Heart left ventricle (tissue), 16 donors: Measurements from ENCODE around the gene WTAP. TPM values are rescaled to one million over a fixed set of nuclear protein-coding genes. Genes with fewer than 3 reads are reported as not detected.

Experiments
- ATAC-seq, 4 donors: fragments of 200-7000 bp; cut with Tn5 transposase; one replicate each; pipeline ENCODE4 v1.9.1; 2020 to 2022; ENCODE audit warnings: moderate library complexity in 4 of 4, mild to moderate bottlenecking in 3 of 4, moderate number of reproducible peaks in 1 of 4
- DNase-seq, 5 donors: peaks; one replicate each; pipeline ENCODE4 v3.0.0-alpha.2; 2020
- H3K27ac ChIP-seq, 12 donors: fragments of 200-600 bp; sonication (generic) in 4 of 12; one replicate each; pipeline versions ENCODE4 v1.5.0 to v1.8.0; 2016 to 2022; ENCODE audit warnings: mild to moderate bottlenecking in 2 of 12
- H3K27me3 ChIP-seq, 9 donors: fragments of 200-600 bp; sonication (generic) in 2 of 9; one replicate each; pipeline versions ENCODE4 v1.5.1 to v1.8.0; 2016 to 2022; ENCODE audit warnings: mild to moderate bottlenecking in 3 of 9
- H3K36me3 ChIP-seq, 9 donors: fragments of 200-600 bp; sonication (generic) in 2 of 9; one replicate each; pipeline versions ENCODE4 v1.5.0 to v1.8.0; 2018 to 2022; ENCODE audit warnings: mild to moderate bottlenecking in 2 of 9
- H3K4me1 ChIP-seq, 12 donors: fragments of 200-600 bp; sonication (generic) in 4 of 12; one replicate each; pipeline versions ENCODE4 v1.5.0 to v1.8.0; 2016 to 2022; ENCODE audit warnings: mild to moderate bottlenecking in 3 of 12
- H3K4me3 ChIP-seq, 12 donors: fragments of 200-600 bp; sonication (generic) in 4 of 12; one replicate each; pipeline versions ENCODE4 v1.5.0 to v1.8.0; 2017 to 2022; ENCODE audit warnings: mild to moderate bottlenecking in 9 of 12, moderate library complexity in 4 of 12
- H3K9me3 ChIP-seq, 12 donors: fragments of 200-600 bp; sonication (generic) in 4 of 12; one replicate each; pipeline versions ENCODE4 v1.5.0 to v1.8.0; 2016 to 2022; ENCODE audit warnings: mild to moderate bottlenecking in 1 of 12
- POLR2A ChIP-seq, 2 donors: fragments of 450-650 bp; IDR thresholded peaks; one replicate each; pipeline ENCODE4 v1.6.1; 2017; ENCODE audit warnings: antibody characterized with exemption in 2 of 2, mild to moderate bottlenecking in 2 of 2, moderate library complexity in 2 of 2
- WGBS, 4 donors: extraction: QIAGEN DNeasy Blood & Tissue Kit in 2 of 4; methylation state at CpG; one replicate each; pipeline versions ENCODE4 v1.1.5 to v1.1.7; 2013 to 2018; 5-methylcytosine and 5-hydroxymethylcytosine counted together
- intact Hi-C, 10 donors: fragments of 100-400 bp; cut with DNase I; formaldehyde crosslinking; loops; one replicate each; pipeline versions ENCODE4 v1.11.1 to v1.14.2; 2022
- polyA plus RNA-seq, 2 donors: library from polyadenylated mRNA; stranded (reverse); fragments of 200-250 nt; gene quantifications; one replicate each; pipeline ENCODE4 v1.2.3, GENCODE V29; 2013
- total RNA-seq, 9 donors: library from RNA; depleted of rRNA in 2 of 9; stranded (reverse); fragments of >200 nt in 2 of 9; fragmentation: NEBNext Ultra II Directional in 3 of 9; extraction: Animal tissue kit (Norgen Biotek cat#: 25700) in 3 of 9; gene quantifications; one replicate each; pipeline versions ENCODE4 v1.1.0 to v1.2.4, GENCODE V29; 2016 to 2023
- TF ChIP-seq, protein P1 (sequence below), 12 donors: fragments of 200-600 bp; sonication (generic) in 4 of 12; IDR thresholded peaks; one replicate each; pipeline versions ENCODE4 v1.5.0 to v1.8.0; 2018 to 2022; ENCODE audit warnings: antibody characterized with exemption in 12 of 12, mild to moderate bottlenecking in 5 of 12
- donor health status: ischemic (EF 13 %, LVEDD 7.1; RV severe dilation, severe dysfunction).
- donor health status: healthy with polysubstance abuse.
- donor health status: DM: no; HTN: yes; CAD: no.
- donor health status: DM: no; HTN: no; CAD: no.
- donor health status: ischemic (EF 25% LVEDD 6.9; RV normal size, moderate dysfunction).
- donor health status: ischemic (EF 25% LVEDD 5.7; RV mildly dilated, moderate dysfunction).
- donor health status: healthy.
- donor health status: DM: yes; HTN: yes; CAD: no.
- donor health status: ischemic (EF 35%, LVEDD 5.7; RV mildly dilated, moderate dysfunction).
- donor health status: nonischemic (EF 11% LVEDD 7.7; RV severe dilation, severe dysfunction).
- donor health status: DM: yes; HTN: yes; CAD: no.
- donor health status: PGD.
- donor health status: ischemic (EF 29% LVEDD 5.4; RV normal size, mild dysfunction).
- donor health status: nonischemic (EF 23%, LVEDD 6.1; RV moderate dilation, normal function).

WTAP gene
- total and polyA plus RNA-seq, 11 donors = 30.7 to 75.3 (median 48.2) TPM

DNA sequence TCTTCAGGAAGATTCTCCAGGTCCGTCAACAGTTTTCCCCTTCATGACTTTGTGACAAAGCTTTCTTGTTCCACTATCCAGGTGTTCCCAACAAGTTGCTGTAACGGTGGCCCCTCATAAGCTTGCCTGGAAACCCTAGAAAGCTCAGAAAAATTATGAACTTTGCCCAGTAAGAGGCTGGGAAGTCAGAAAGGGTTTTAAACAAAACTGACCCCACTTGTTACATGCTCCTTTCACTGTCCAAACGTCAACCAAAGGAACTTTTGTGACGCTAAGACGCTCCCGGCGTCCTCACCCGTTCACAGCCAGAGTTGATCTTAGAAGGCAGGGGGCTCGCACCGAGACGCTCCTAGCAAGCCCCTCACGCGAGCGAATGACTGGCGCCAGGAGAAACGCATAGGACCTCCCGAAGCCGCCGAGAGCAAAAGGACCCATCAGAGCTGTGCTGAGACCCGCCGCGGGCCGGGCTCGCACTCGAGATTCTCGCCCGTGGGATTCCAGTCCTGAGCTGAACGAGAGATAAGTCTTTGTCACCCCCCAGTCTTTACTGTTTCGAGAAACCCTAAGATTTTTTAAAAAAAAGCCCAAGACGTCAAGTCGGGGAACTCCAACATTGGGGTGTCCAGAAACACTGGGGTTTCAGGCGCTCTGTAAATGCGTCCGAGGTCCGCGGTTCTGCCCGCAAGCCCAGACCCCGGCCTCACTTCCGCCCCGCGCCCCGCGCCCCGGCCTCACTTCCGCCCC, 34.0 kb downstream of the WTAP start:
- TF ChIP-seq POLR2A (IDR thresholded peaks at IDR 0.05) = no peak
- TF ChIP-seq, protein P1, sequence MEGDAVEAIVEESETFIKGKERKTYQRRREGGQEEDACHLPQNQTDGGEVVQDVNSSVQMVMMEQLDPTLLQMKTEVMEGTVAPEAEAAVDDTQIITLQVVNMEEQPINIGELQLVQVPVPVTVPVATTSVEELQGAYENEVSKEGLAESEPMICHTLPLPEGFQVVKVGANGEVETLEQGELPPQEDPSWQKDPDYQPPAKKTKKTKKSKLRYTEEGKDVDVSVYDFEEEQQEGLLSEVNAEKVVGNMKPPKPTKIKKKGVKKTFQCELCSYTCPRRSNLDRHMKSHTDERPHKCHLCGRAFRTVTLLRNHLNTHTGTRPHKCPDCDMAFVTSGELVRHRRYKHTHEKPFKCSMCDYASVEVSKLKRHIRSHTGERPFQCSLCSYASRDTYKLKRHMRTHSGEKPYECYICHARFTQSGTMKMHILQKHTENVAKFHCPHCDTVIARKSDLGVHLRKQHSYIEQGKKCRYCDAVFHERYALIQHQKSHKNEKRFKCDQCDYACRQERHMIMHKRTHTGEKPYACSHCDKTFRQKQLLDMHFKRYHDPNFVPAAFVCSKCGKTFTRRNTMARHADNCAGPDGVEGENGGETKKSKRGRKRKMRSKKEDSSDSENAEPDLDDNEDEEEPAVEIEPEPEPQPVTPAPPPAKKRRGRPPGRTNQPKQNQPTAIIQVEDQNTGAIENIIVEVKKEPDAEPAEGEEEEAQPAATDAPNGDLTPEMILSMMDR (IDR thresholded peaks at IDR 0.05) = no peak
- ATAC-seq (no peak), DNase-seq (peak in 4 of 5 donors; percentile 12 to 71 (median 30))
- peaks cover 0 to 48% (median 35%) of the 10 kb centered on the region in 9 donors for H3K36me3 ChIP-seq
- 6 to 17% (median 12%) methylated on average over 35 to 45 of the region's 45 CpGs for WGBS, 4 donors
- no peaks in the 10 kb centered on the region for H3K9me3 ChIP-seq
- peak overlapping the region; percentile 77 to 100 (median 94) for H3K4me3 ChIP-seq
- intact Hi-C loops = loop anchor here in 5 of 10 donors (1.0 to 10.0 kb wide), 5 partner anchors 34 to 68 kb away; partner anchors contain the start of genes SOD2 (in 3 of the 5) and WTAP (in 3 of the 5)
- H3K27me3 ChIP-seq = no peaks in the 10 kb centered on the region
- peak overlapping the region; percentile 90 to 100 (median 98) for H3K27ac ChIP-seq
- H3K4me1 ChIP-seq = peaks cover 0 to 25% (median 12%) of the 10 kb centered on the region in 12 donors

- intact Hi-C loops = loop anchor here in 6 of 10 donors (1.0 to 10.0 kb wide), 7 partner anchors 27 to 69 kb away; partner anchors contain the start of genes SOD2 (in 4 of the 6), WTAP (in 4 of the 6) and TCP1 (in 2 of the 6)
- peaks cover 0 to 48% (median 31%) of the 10 kb centered on the region in 9 donors for H3K36me3 ChIP-seq
- peak; percentile 98 to 99 (median 99) for ATAC-seq
- H3K9me3 ChIP-seq = no peaks in the 10 kb centered on the region
- TF ChIP-seq, protein P1 (IDR thresholded peaks at IDR 0.05) = peak in 2 of 12 donors; percentile 14 to 15
- TF ChIP-seq POLR2A (IDR thresholded peaks at IDR 0.05) = peak; percentile 11 to 53
- peak within 1 kb of the TSS; percentile 77 to 100 (median 94) for H3K4me3 ChIP-seq
- 0 to 1% (median 1%) methylated on average over 47 to 76 of the region's 76 CpGs for WGBS, 4 donors
- H3K4me1 ChIP-seq = peaks cover 0 to 25% (median 12%) of the 10 kb centered on the region in 12 donors
- H3K27ac ChIP-seq = peak within 1 kb of the TSS; percentile 90 to 100 (median 98)
- no peaks in the 10 kb centered on the region for H3K27me3 ChIP-seq
- peak; percentile 95 to 98 (median 97) for DNase-seq
These were observed 34.8 kb downstream of the WTAP start, which contains the start of gene ACAT2 for GRCh38 chr6:159761873-159762680. ACAT2 (plus strand) TSS chr6:159762045; CDS start chr6:159762088, 43 bp downstream.

- H3K27me3 ChIP-seq = no peaks in the 10 kb centered on the region
- peak overlapping the region; percentile 77 to 100 (median 94) for H3K4me3 ChIP-seq
- WGBS, 4 donors = 18 to 71% (median 21%) methylated on average over 2 to 16 of the region's 16 CpGs
- peaks cover 0 to 48% (median 31%) of the 10 kb centered on the region in 9 donors for H3K36me3 ChIP-seq
- ATAC-seq = peak in 2 of 4 donors; percentile 0 to 1
- peaks cover 0 to 25% (median 12%) of the 10 kb centered on the region in 12 donors for H3K4me1 ChIP-seq
- TF ChIP-seq POLR2A (IDR thresholded peaks at IDR 0.05) = no peak
- TF ChIP-seq, protein P1 (IDR thresholded peaks at IDR 0.05) = no peak
- intact Hi-C loops = loop anchor here in 5 of 10 donors (1.0 to 10.0 kb wide), 6 partner anchors 26 to 70 kb away; partner anchors contain the start of genes SOD2 (in 3 of the 5), TCP1 (in 2 of the 5) and WTAP (in 2 of the 5)
- DNase-seq = peak in 1 of 5 donors; percentile 29
- peak overlapping the region; percentile 90 to 100 (median 98) for H3K27ac ChIP-seq
- no peaks in the 10 kb centered on the region for H3K9me3 ChIP-seq
These were observed 35.5 kb downstream of the WTAP start for GRCh38 chr6:159762681-159763293.
